ENCODE data around the gene EFCAB6.

- TF ChIP-seq POLR2A (IDR thresholded peaks at IDR 0.05) (no peak), CTCF (IDR thresholded peaks at IDR 0.05) (no peak)
These were observed 145.6 kb downstream of the EFCAB6 start for GRCh38 chr22:43666457-43666856.

All from right lobe of liver (tissue), 4 donors.